ENCODE results near the gene PRKAA2.

Gene PRKAA2

DNA sequence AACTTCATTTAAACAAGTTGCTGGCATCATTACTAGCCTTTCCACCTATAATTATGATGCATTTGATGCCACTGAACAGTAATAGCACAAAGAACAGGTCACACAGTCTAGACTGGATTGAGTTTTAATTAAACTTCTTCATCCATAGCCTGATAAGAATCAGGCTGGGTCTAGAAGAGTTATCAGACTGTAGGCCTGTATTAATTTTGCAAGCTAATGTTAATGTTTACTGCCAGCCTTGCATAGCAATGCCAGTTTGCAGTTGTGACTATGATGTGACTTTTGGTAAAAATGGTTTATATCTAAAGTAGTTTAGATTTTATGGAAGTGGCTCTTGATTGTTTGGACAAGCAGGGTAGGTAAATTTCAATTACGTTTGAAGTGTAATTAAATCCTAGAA lies 68.0 kb downstream of the PRKAA2 start:
- no peak for DNase-seq (ENCODE audit: low spot score)

DNA sequence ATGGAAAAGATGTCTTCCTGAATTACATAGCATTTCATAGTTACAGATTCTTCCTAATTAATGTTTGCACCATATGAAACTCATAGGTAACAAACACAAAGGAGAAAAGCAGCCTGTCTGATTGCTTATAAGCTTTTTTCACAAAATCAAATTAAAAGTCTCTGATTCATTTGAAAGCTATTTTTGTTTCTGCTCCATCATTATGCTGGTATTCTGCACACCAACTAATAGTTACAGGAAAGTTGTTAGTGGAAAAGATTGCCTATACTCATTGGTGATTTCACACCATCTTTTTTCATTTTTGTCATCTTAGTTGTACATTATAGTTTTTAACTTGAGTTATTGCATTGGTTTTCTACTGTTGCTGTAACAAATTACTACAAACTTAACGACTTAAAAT lies 70.0 kb downstream of the PRKAA2 start:
- no peak for DNase-seq (ENCODE audit: low spot score)

DNA sequence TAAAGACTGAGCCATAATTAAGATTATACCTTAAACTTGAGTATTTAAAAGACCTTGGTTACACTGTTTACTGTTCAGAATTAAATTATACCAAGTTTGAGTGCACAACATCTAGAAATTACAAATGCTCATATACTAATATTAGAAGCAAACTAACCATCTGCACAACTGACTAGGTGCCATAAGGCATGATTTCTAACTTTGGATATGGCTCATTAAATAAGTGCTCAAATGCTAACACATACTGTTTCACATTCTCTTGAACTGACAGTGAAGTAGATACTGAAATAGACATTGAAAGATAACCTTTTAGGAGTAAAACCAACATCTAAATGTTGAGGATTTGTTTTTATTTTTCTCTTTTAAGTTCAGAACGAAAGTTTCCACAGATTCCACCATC lies 74.1 kb downstream of the PRKAA2 start:
- DNase-seq (ENCODE audit: low spot score): no peak

DNA sequence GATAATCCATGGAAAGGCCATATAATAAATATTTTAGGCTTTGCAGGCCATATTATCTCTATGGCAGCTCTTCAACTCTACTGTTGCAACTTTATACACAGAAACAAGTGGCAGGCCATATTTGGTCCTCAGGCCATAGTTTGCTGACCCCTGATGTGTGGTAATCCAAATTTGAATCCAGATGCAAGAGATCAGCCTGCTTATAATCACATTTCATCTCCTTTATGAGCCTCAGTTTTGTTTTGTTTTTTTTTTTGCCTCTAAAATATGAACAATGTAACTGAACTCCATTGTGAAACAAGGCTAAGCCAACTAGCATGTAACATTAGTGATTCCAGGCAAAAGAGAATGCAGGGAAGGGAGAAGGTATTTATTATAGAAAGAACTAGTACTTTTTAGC lies 81.6 kb downstream of the PRKAA2 start:
- no peak for DNase-seq (ENCODE audit: low spot score)

DNA sequence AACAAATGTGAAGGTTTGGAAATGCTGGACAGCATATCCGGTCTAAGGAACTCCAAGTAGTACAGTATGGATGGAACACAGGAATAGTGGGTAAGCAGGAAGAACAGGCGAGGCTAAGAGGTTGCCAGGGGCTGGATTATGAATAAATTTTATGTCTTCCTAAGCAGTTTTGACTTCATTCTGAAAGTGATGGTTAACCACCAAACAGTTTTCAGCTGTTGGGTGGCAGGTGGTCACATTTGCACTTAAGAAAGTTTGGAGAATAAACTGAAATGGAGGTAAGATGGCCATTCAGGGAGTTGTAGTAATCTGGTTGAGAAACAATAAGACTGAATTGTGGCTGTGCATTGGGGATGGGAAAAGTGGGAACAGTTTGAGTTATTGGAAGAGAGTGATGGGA lies 83.8 kb downstream of the PRKAA2 start:
- DNase-seq (ENCODE audit: low spot score): no peak

DNA sequence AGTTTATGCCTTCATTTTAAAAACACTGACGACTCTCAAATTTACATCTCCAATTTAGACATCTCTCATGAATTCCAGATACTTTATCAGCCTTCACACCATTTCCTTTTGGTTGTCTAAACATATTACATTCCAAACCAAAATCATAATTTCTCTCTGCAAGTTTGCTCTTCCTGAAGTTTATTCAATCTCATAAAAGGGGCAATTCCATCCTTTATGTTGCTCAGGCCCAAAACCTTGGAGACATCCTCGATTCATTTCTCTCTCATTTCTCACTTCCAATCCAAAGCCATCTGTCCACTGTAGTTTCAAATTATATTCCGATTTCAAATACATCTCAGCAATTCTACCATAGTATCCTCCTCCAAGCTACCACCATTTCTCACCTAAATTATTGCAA lies 100.1 kb downstream of the PRKAA2 start:
- DNase-seq (ENCODE audit: low spot score): no peak

DNA sequence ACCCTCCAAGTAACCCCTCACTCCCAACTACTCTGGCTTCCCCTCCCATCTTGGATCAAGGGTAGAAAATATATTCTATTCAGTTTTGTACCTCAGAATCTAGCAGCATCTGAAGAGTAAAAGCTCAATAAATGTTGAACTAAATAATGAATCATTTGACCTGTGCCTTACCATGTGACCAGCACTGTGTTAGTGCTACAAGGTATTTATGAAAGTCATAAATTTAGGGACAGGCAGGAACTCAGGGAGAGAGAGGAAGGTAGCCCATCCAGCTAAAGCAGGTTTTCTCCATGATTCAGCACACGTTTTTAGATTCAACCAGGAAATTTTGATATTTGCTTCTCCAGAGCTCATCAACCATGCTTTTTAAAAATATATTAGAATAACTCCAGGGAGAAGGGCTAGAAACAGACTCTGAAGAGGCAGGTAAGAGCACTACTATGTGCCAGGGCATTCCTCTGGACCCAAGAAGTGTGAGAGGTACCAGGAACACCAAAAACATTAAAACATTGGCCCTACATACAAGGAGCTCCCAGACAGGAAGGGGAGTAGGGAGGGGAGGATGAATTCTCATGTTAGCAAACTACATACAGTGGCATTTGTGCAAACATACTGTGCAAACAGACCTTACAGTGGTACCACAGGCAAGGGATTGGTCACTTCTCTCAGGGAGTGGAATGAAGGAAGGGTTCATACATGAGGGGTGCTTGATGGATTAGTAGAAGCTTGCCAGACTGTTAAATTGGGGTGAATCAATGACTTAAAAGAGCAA lies 109.8 kb downstream of the PRKAA2 start:
- no peak for DNase-seq (ENCODE audit: low spot score)

DNA sequence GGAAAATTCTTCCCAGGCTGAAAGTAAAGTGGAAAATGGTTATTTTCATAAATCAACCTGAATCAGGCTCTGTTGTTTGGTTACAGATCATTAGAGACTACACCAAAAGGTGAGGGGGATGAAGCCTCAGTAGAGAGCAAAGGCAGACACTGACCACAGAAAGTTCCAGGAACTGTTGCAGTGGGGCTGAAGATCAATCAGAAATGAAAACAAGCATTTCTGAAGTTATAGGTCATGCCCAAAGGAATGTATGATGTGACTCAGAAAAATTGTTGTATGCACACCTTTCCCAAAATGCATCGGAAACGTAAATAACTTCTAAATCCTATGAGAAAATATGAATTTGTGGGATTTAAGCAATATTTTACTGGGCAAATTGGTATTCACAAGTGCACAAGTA lies 110.8 kb downstream of the PRKAA2 start:
- no peak for DNase-seq (ENCODE audit: low spot score)

DNA sequence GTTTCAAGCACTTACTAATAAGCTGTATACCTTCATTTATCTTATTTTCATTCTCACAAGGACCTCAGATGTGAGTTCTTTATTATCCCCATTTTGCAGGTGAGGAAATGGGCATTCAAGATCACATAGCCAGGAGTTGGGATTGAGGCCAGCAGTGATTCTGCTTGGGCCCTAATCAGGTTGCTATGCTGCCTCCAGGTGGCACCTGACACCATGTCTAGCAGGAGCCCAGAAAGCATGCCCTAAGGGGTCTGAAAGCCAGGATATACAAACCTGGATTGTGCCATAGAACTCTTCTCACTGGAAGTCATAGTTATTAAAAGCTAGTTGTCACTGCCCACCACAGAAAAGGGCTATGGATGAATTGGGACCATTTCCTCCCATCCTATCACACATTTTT lies 113.0 kb downstream of the PRKAA2 start:
- no peak for DNase-seq (ENCODE audit: low spot score)

DNA sequence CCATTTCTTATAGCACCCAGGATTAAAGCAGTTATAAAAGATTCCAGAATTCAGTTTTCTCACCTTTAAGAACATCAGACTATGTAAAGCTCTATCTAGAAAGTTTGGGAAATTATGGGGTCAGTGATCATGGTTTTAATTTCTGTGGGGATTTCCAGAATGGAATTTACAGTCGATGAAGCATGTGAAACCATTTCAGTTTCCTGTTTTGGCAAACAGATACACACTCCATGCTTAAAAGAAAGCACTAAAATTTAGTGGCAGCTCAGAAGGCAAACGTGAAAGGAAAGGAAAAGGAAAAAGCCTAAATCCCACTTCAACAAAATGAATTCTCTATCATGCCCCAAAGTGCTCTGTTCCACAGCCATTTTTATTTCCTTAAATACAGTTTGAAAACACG lies 113.7 kb downstream of the PRKAA2 start:
- DNase-seq (ENCODE audit: low spot score): no peak

Measured in kidney capillary endothelial cell (primary cell).